ENCODE results near the gene INAFM2.

DNA sequence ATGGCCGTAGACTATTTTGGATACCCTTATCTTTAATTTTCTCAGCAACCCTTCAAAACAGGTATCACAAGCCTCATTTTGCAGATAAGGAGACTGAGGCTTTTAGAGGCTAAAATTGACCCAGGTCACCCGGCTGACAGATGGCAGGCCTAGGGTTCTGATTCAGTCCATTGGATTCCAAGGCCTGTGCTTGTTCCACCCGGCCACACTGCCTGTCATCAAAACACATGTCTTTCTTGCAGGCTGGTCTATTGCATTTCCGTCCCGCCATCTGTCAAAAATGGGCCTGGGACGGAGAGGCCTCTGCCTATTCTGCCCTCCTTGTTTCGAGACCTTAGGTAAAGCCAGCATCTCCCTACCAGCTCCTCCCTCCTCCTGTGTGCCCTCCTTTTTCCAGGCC lies 8.1 kb downstream of the INAFM2 start:
- TF ChIP-seq, protein P1, sequence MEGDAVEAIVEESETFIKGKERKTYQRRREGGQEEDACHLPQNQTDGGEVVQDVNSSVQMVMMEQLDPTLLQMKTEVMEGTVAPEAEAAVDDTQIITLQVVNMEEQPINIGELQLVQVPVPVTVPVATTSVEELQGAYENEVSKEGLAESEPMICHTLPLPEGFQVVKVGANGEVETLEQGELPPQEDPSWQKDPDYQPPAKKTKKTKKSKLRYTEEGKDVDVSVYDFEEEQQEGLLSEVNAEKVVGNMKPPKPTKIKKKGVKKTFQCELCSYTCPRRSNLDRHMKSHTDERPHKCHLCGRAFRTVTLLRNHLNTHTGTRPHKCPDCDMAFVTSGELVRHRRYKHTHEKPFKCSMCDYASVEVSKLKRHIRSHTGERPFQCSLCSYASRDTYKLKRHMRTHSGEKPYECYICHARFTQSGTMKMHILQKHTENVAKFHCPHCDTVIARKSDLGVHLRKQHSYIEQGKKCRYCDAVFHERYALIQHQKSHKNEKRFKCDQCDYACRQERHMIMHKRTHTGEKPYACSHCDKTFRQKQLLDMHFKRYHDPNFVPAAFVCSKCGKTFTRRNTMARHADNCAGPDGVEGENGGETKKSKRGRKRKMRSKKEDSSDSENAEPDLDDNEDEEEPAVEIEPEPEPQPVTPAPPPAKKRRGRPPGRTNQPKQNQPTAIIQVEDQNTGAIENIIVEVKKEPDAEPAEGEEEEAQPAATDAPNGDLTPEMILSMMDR (IDR thresholded peaks at IDR 0.05; ENCODE audit: low read depth, low read length, poor library complexity, severe bottlenecking): no peak
- no peak for TF ChIP-seq EZH2phosphoT487 (IDR thresholded peaks at IDR 0.05; ENCODE audit: borderline replicate concordance, low read length)
